Measurements from ENCODE around the gene LHFPL6. TPM values are rescaled to one million over a fixed set of nuclear protein-coding genes. Genes with fewer than 3 reads are reported as not detected.

LHFPL6 gene
- total and polyA plus RNA-seq, 4 donors = 22.7 to 115 (median 36.1) TPM

- TF ChIP-seq CTCF (IDR thresholded peaks at IDR 0.05; ENCODE audit: control extremely low read depth, extremely low read depth) = no peak
- peaks cover 2 to 26% (median 11%) of the 10 kb centered on the region in 5 donors for H3K4me1 ChIP-seq (ENCODE audit: control insufficient read depth in 5 of 5, insufficient read depth in 5 of 5, low read length in 5 of 5)
- no peaks in the 10 kb centered on the region for H3K9me3 ChIP-seq (ENCODE audit: control insufficient read depth in 4 of 4, insufficient read depth in 3 of 4, low read length in 3 of 4)
- ATAC-seq (ENCODE audit: insufficient read depth, low FRiP score) (no peak), DNase-seq (no peak)
- H3K9ac ChIP-seq (ENCODE audit: insufficient read depth in 1 of 2, low read length in 2 of 2) = no peak overlapping the region
- 85 to 89% methylated on average over 1 of the region's 1 CpG for WGBS, 2 donors
- H3K4me3 ChIP-seq = no peak overlapping the region
- no peak overlapping the region for H3K27ac ChIP-seq (ENCODE audit: low read depth in 1 of 2, low read length in 1 of 2)
- H3K36me3 ChIP-seq (ENCODE audit: control insufficient read depth in 4 of 4, insufficient read depth in 4 of 4, low read length in 4 of 4) = peaks cover 0 to 4% (median 0%) of the 10 kb centered on the region in 4 donors
- no peaks in the 10 kb centered on the region for H3K27me3 ChIP-seq (ENCODE audit: control insufficient read depth in 3 of 3, insufficient read depth in 3 of 3, low read length in 2 of 3)
These were observed 35.4 kb downstream of the LHFPL6 start for GRCh38 chr13:39567569-39567968.

GRCh38 chr13:39566216-39566869 lies 36.6 kb downstream of the LHFPL6 start:
- DNase-seq = no peak
- no peak overlapping the region for H3K4me3 ChIP-seq
- no peak overlapping the region for H3K27ac ChIP-seq (ENCODE audit: low read depth in 1 of 2, low read length in 1 of 2)
- no peak for ATAC-seq (ENCODE audit: insufficient read depth, low FRiP score)
- no peaks in the 10 kb centered on the region for H3K9me3 ChIP-seq (ENCODE audit: control insufficient read depth in 4 of 4, insufficient read depth in 3 of 4, low read length in 3 of 4)
- peaks cover 5 to 22% (median 11%) of the 10 kb centered on the region in 5 donors for H3K4me1 ChIP-seq (ENCODE audit: control insufficient read depth in 5 of 5, insufficient read depth in 5 of 5, low read length in 5 of 5)
- peaks cover 0 to 3% (median 0%) of the 10 kb centered on the region in 4 donors for H3K36me3 ChIP-seq (ENCODE audit: control insufficient read depth in 4 of 4, insufficient read depth in 4 of 4, low read length in 4 of 4)
- WGBS, 2 donors = 79 to 94% methylated on average over 8 of the region's 8 CpGs
- no peak overlapping the region for H3K9ac ChIP-seq (ENCODE audit: insufficient read depth in 1 of 2, low read length in 2 of 2)
- no peaks in the 10 kb centered on the region for H3K27me3 ChIP-seq (ENCODE audit: control insufficient read depth in 3 of 3, insufficient read depth in 3 of 3, low read length in 2 of 3)
- no peak for TF ChIP-seq CTCF (IDR thresholded peaks at IDR 0.05; ENCODE audit: control extremely low read depth, extremely low read depth)

- H3K36me3 ChIP-seq (ENCODE audit: control insufficient read depth in 4 of 4, insufficient read depth in 4 of 4, low read length in 4 of 4) = no peaks in the 10 kb centered on the region
- peak in 2 of 3 donors; percentile 37 to 43 for DNase-seq
- WGBS, 2 donors = 54 to 69% methylated on average over 6 of the region's 6 CpGs
- H3K27me3 ChIP-seq (ENCODE audit: control insufficient read depth in 3 of 3, insufficient read depth in 3 of 3, low read length in 2 of 3) = no peaks in the 10 kb centered on the region
- peaks cover 5 to 22% (median 11%) of the 10 kb centered on the region in 5 donors for H3K4me1 ChIP-seq (ENCODE audit: control insufficient read depth in 5 of 5, insufficient read depth in 5 of 5, low read length in 5 of 5)
- peak; percentile 66 for ATAC-seq (ENCODE audit: insufficient read depth, low FRiP score)
- no peak for TF ChIP-seq CTCF (IDR thresholded peaks at IDR 0.05; ENCODE audit: control extremely low read depth, extremely low read depth)
- no peak overlapping the region for H3K4me3 ChIP-seq
- H3K9ac ChIP-seq (ENCODE audit: insufficient read depth in 1 of 2, low read length in 2 of 2) = no peak overlapping the region
- peak overlapping the region in 1 of 2 donors; percentile 28 for H3K27ac ChIP-seq (ENCODE audit: low read depth in 1 of 2, low read length in 1 of 2)
- no peaks in the 10 kb centered on the region for H3K9me3 ChIP-seq (ENCODE audit: control insufficient read depth in 4 of 4, insufficient read depth in 3 of 4, low read length in 3 of 4)
These were observed 37.7 kb downstream of the LHFPL6 start for GRCh38 chr13:39565036-39565949.

Data from lung (tissue), 12 donors.